Measurements from ENCODE around the gene KIRREL3. TPM values are rescaled to one million over a fixed set of nuclear protein-coding genes. Genes with fewer than 3 reads are reported as not detected.

The KIRREL3 gene
- total RNA-seq, 3 donors from 2014 or later, result 0.32 to 0.33 TPM; not detected in 1

- Histone ChIP-seq H3K27ac (no peak overlapping the region), H3K4me1 (no peaks in the 10 kb centered on the region), H3K36me3 (no peaks in the 10 kb centered on the region), H3K4me3 (no peak overlapping the region), H3K9me3 (no peaks in the 10 kb centered on the region), H3K27me3 (peaks cover 0 to 3% of the 10 kb centered on the region in 2 donors)
- intact Hi-C loops (cut with DNase I; ENCODE audit: low total_unique reads), result no loop called here
- DNase-seq (ENCODE audit: low spot score in 2 of 2), result peak; percentile 47 to 83
- TF ChIP-seq CTCF (IDR thresholded peaks at IDR 0.05) (peak; percentile 78 to 94 (median 93)), POLR2AphosphoS5 (IDR thresholded peaks at IDR 0.05) (no peak), POLR2A (IDR thresholded peaks at IDR 0.05) (no peak)
These were observed 559.6 kb downstream of the KIRREL3 start for GRCh38 chr11:126440792-126441514.

GRCh38 chr11:126440276-126440675 is 560.3 kb downstream of the KIRREL3 start:
- no peak for TF ChIP-seq POLR2A (IDR thresholded peaks at IDR 0.05)
- TF ChIP-seq CTCF (IDR thresholded peaks at IDR 0.05), result no peak
- no peaks in the 10 kb centered on the region for H3K9me3 ChIP-seq
- no peaks in the 10 kb centered on the region for H3K4me1 ChIP-seq
- intact Hi-C loops (cut with DNase I; ENCODE audit: low total_unique reads), result no loop called here
- H3K27me3 ChIP-seq, result peaks cover 0 to 3% of the 10 kb centered on the region in 2 donors
- no peak for DNase-seq (ENCODE audit: low spot score in 2 of 2)
- H3K27ac ChIP-seq, result no peak overlapping the region
- H3K4me3 ChIP-seq, result no peak overlapping the region
- H3K36me3 ChIP-seq, result no peaks in the 10 kb centered on the region

- Histone ChIP-seq H3K27ac (no peak overlapping the region), H3K36me3 (no peaks in the 10 kb centered on the region), H3K9me3 (no peaks in the 10 kb centered on the region), H3K27me3 (peaks cover 0 to 3% of the 10 kb centered on the region in 2 donors), H3K4me3 (no peak overlapping the region), H3K4me1 (no peaks in the 10 kb centered on the region)
- intact Hi-C loops (cut with DNase I; ENCODE audit: low total_unique reads), result no loop called here
- no peak for DNase-seq (ENCODE audit: low spot score in 2 of 2)
- TF ChIP-seq POLR2AphosphoS5 (IDR thresholded peaks at IDR 0.05), result no peak
- TF ChIP-seq CTCF (IDR thresholded peaks at IDR 0.05), result no peak
- no peak for TF ChIP-seq POLR2A (IDR thresholded peaks at IDR 0.05)
These were observed 561.9 kb downstream of the KIRREL3 start for GRCh38 chr11:126438691-126439090.

GRCh38 chr11:126438272-126438671 is 562.3 kb downstream of the KIRREL3 start:
- no peak for DNase-seq (ENCODE audit: low spot score in 2 of 2)

GRCh38 chr11:126437731-126438130 is 562.8 kb downstream of the KIRREL3 start:
- no peaks in the 10 kb centered on the region for H3K9me3 ChIP-seq
- no peaks in the 10 kb centered on the region for H3K4me1 ChIP-seq
- DNase-seq (ENCODE audit: low spot score in 2 of 2), result no peak
- no peak overlapping the region for H3K27ac ChIP-seq
- H3K27me3 ChIP-seq, result peaks cover 0 to 3% of the 10 kb centered on the region in 2 donors
- H3K4me3 ChIP-seq, result no peak overlapping the region
- H3K36me3 ChIP-seq, result no peaks in the 10 kb centered on the region
- TF ChIP-seq POLR2A (IDR thresholded peaks at IDR 0.05), result no peak
- no peak for TF ChIP-seq CTCF (IDR thresholded peaks at IDR 0.05)
- no peak for TF ChIP-seq POLR2AphosphoS5 (IDR thresholded peaks at IDR 0.05)
- intact Hi-C loops (cut with DNase I; ENCODE audit: low total_unique reads), result no loop called here

More at GRCh38 chr11:126438272-126438671, 562.3 kb downstream of the KIRREL3 start:
- no peak for TF ChIP-seq POLR2A (IDR thresholded peaks at IDR 0.05)
- no peaks in the 10 kb centered on the region for H3K4me1 ChIP-seq
- no peak overlapping the region for H3K27ac ChIP-seq
- H3K4me3 ChIP-seq, result no peak overlapping the region
- intact Hi-C loops (cut with DNase I; ENCODE audit: low total_unique reads), result no loop called here
- no peaks in the 10 kb centered on the region for H3K9me3 ChIP-seq
- no peaks in the 10 kb centered on the region for H3K36me3 ChIP-seq
- H3K27me3 ChIP-seq, result peaks cover 0 to 3% of the 10 kb centered on the region in 2 donors
